Right lung (tissue), 5 donors: Measurements from ENCODE around the gene C5. TPM values are rescaled to one million over a fixed set of nuclear protein-coding genes. Genes with fewer than 3 reads are reported as not detected.
"Not testable (repeated sequence)": the region's sequence is repeated elsewhere in the genome, so short reads cannot be mapped to it uniquely, and the experiment has no call there.

Source experiments
- DNase-seq, 2 donors: peaks; one replicate each; pipeline ENCODE4 v3.0.0-alpha.2; 2013
- polyA plus RNA-seq, 5 donors: library from polyadenylated mRNA; unstranded; fragments of 120-200 nt; gene quantifications; one replicate each; pipeline versions ENCODE4 v1.2.1 to v1.2.3, GENCODE V29; 2013; ENCODE audit warnings: inconsistent platforms in 1 of 5, low replicate concordance in 1 of 5; ENCODE audit not compliant: insufficient read length in 5 of 5, insufficient read depth in 1 of 5

C5 gene
- polyA plus RNA-seq, 5 donors, result 54.6 to 96.0 (median 80.6) TPM

DNA sequence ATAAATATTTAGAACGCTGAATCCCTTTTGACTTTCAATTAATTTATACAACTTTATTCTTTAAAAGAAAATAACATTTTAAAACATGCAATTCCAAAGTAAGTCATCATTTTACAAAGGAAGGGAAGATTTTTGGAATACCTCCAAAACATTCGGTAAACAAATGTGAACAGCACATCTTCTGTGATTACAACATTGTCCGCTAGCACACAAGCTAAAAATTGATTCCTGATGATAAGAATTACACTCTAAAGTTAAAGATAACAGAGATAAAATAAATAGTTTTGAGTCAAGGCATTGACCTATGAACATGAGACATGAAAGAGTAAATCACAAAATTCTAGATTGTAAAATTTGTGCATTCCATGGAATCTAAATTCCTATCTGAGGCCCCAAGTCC is 67.2 kb downstream of the C5 start:
- DNase-seq, result no peak

DNA sequence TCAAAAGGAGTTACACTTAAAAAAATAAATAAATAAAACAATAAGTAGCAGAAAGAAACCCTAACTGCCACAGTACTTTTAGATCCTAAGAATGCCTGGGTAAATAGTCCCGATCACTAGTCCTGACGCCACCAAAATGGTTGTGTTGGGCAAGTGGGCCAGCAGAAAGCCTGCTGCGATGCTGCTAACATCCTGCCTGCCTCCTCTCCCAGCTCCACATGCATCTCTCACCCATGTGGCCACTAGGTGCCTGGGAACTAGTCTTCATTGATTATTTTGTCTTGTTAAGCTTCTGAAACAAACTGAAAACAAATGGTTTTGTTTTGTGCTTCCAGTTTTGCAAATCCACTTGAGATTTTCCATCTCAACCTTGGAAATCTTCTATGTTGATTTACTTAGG is 69.1 kb downstream of the C5 start:
- no peak for DNase-seq

DNA sequence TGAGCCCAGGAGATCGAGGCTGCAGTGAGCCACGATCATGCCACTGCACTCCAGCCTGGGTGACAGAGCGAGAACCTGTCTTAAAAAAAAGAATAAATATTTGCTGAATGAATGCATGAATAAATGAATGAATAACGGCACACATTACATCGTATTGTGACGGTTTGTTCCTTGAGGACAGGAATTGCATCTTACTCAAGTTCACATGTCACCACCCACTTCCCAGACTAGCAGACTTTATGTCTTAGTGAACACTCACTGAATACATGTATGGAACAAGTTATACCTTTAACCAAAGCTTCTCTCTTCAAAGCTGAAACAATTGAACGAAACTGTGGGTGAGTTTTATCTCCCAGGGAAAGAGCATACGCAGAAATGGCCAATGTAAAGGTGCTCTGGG is 70.3 kb downstream of the C5 start:
- no peak for DNase-seq

DNA sequence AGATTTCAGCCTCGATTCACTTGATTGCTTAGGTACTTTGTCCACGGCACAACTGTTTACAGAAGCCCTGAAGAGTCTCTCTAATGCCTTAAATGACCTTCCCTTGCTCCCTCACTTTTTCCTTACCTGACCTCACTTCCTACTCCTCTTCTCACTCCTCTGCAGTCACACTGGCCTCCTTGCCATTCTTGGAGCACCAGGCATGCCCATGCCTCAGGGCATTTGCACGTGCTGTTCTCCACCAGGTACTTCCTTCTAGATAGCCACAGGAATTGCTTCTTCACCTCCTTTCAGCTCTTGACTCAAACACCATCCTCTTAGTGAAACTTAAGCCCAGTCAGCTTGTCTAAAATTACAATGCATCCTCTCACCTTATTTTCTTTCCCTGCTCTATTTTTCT is 71.1 kb downstream of the C5 start:
- no peak for DNase-seq

DNA sequence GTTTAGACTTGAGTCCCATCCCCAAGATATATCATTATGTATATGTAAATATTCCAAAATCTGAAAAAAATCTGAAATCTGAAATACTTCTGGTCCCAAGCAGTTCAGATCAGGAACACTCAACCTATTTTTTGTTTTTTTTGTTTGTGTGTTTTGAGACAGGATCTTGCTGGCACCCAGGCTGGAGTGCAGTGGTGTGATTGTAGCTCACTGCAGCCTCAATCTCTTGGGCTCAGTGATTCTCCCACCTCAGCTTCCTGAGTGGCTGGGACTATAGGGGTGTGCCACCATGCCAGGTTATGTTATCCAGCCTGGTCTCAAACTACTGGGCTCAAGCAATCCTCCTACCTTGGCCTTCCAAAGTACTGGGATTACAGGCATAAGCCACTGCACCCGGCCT is 72.8 kb downstream of the C5 start:
- no peak for DNase-seq

DNA sequence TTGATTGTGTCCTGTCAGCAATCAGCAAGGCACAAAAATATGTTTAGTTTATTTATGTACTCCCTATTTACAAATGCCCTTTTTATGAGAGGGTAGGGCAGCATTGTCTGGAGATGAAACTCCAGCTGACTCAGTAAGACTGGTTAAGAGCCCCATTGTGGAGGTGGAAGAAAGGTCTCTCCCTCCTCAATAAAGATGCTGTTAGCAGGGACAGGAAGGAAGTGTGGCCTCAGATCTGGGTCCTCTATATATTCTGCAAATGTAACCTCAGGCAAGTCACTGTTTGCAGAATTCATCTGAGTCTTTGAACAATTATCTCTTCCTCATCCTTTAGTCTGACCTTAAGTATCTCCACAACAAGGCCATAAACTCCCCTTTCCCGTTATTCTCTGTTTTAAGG is 75.2 kb downstream of the C5 start:
- no peak for DNase-seq

DNA sequence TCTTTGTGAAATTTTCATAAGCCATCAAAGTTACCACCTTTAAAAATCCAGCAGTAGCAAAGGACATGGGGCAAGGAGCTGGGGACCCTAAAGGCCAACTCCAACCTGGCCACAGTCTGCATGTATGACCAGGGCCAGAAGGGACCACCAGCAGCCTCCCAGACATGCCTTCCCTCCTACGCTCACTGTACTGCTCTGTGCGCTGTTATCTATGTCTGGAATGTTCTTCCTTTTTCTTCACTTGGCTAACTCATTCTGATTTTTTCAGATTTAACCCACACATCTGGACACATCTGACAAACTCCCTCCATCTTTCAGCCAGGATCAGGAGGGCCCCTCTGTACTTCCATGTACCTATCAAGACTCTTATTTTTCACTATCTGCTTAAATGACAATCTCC is 75.9 kb downstream of the C5 start:
- DNase-seq, result no peak

DNA sequence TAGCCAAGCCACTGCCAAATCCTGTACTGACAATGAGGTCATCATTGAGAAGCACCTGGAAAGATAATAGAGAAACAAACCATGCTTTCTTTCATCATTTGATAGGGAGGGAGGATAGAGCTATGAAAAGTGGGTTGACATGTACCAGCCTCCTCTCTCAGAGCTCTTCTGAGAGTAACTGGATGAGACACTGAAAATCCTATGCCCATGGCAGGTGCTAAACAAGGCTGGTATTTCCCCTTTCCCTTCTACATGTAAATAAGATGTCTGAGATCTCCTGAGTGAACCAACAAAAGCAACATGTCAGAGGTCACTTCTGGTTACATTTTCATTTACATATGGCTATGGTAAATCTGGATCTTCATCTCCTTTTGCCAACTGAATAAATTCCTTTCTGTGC is 78.1 kb downstream of the C5 start:
- DNase-seq, result no peak

DNA sequence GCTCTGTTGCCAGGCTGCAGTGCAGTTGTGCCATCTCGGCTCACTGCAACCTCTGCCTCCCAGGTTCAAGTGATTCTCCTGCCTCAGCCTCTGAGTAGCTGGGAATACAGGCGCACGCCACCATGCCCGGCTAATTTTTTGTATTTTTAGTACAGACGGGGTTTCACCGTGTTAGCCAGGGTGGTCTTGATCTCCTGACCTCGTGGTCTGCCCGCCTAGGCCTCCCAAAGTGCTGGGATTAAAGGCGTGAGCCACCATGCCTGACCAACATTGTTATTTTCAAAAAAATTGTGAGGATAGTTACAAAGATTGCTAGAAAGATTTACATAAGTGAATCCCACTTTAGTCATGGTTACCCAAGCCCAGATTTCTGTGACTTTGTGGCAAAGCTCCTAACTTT is 78.6 kb downstream of the C5 start:
- not testable (repeated sequence) for DNase-seq

DNA sequence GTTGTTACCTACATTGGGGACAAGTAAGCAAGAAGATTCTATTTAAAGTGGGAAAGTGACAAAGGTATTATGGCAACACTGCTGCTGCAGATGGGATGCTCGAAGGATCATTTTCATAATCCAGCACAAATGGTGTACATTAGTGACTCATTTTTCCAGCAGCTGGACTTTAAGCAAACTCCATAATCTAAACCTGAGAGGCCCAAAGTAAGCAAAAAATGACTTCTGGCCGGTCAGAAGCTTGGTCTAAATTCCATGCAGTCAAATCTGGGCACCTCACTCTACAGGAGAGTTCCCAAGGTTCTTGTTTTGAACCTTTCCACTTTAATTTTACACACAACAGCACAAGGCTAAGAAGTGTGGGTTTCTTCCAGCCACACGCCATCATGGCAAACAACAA is 79.8 kb downstream of the C5 start:
- DNase-seq, result no peak

DNA sequence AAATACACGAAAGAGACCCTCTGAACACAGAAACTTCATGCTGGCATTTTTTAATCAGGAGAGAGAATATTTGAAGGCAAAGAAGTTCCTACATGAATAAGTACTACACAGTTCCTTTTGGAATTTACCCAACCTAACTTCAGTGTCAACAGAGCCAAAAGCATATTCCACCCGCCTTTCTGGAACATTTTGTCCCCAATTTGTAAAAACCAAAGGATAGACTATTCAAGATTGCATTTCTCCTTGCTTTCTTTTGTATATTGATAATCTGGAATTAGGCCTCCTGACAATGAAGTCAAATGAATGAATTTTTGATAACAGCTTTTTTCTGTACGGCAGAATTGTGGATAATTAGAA is 84.1 kb downstream of the C5 start:
- no peak for DNase-seq

DNA sequence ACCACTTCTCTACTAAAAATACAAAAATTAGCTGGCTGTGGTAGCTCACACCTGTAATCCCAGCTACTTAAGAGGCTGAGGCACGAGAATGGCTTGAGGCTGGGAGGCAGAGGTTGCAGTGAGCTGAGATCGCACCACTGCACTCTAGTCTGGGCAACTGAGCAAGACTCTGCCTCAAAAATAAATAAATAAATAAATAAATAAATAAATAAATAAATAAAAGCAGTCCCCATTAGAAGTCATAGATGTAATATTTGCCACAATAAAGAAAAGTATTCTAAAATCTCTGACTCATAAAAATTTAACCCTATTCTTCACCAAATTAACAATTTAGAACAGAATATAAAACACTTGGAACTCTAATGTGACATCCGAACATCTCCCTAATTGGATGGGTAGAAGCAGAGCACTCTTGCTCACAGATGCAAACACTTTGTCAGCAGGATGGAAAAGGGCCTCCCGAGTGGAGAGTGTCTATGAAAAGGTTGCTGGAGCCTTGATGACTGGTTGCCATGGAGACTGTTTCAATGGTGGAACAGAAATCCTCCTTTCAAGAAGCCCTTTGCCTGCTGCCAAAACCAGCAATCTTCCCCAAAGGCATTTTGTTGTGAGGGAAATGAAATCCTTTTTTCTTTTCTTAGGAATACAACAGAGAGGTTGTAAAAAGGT is 84.6 kb downstream of the C5 start:
- DNase-seq, result no peak

DNA sequence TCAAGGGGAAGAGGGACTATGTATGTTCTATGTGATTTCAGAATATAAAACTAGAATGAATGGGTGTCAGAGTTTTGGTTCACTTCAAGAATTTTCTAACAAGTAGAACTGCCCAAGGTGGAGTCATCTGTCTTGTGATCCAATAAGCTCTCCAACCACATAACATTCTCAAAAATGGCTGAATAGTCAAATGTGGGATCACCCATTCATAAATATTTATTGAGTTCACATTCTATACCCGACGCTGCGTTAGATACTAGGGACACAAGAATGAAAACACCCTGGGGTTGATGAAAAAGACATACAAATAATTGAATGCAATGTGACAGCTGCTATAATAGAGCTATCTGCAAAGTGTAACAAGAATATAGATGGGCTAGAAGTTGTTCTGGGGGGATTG is 88.1 kb downstream of the C5 start:
- DNase-seq, result no peak

DNA sequence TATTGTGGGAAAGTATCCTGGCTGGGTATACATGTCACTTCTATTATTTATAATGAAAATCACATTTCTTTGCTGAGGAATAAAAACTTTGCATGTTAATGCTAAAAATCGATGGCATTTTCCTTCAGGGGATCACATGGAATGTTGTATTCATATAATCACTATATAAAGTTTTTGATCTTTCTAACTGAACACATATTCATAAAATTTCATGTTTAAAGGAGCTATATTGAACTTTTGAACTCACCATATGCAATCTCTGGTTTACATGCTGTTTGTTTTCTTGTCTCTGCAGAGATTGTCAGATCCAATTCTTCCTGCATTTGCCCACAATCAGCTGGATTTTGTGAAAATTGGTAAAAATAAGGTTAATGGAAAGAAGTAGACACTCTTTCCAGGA is 90.1 kb downstream of the C5 start:
- no peak for DNase-seq

DNA sequence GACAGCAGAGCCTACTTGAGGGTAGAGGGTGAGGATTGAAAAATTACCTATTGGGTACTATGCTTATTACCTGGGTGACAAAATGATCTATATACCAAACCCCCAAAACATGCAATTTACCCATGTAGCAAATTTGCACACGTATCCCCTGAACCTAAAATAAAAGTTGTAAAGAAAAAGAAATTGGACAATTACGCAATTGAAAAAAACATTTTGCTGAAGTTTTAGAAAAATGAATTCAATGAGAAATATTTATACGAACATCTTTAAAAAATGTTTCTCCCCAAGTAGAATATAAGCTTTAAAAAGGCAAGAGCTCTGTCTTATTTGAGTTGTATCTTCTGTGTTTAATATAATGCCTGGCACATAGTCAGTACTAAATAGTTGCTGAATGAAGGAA is 93.2 kb downstream of the C5 start:
- DNase-seq, result no peak

DNA sequence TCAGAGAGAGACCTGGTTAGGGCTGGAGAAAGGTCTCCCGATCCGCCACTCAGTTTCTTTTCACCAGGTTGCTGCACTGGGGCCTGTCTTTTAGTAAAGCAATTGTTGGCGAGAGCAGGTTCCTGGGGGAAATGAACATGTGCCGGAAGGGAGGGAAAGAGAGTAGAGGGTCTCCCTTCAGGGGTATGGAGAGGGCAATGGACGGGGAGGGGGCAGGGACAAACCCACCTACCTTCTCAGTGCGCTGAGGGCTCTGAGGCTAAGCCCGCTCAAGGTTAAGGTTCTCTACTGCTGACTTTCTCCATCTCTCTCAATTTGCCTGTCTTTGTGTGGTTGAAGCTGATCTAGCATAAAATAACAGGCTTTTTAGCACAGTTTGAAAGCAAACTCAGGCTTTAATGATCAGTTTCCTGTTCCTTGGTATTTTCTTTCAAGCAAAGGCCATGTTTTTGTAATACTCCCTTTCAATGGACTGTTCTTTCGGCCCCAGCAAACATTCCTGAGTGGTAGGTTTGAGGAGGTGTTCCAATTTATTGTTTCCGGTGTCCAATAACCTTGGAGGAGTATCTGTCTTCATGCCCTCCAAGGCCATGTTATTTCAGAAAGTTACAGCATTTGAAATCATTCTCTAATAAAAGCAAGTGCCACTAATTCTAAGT is 98.0 kb downstream of the C5 start:
- DNase-seq, result no peak

DNA sequence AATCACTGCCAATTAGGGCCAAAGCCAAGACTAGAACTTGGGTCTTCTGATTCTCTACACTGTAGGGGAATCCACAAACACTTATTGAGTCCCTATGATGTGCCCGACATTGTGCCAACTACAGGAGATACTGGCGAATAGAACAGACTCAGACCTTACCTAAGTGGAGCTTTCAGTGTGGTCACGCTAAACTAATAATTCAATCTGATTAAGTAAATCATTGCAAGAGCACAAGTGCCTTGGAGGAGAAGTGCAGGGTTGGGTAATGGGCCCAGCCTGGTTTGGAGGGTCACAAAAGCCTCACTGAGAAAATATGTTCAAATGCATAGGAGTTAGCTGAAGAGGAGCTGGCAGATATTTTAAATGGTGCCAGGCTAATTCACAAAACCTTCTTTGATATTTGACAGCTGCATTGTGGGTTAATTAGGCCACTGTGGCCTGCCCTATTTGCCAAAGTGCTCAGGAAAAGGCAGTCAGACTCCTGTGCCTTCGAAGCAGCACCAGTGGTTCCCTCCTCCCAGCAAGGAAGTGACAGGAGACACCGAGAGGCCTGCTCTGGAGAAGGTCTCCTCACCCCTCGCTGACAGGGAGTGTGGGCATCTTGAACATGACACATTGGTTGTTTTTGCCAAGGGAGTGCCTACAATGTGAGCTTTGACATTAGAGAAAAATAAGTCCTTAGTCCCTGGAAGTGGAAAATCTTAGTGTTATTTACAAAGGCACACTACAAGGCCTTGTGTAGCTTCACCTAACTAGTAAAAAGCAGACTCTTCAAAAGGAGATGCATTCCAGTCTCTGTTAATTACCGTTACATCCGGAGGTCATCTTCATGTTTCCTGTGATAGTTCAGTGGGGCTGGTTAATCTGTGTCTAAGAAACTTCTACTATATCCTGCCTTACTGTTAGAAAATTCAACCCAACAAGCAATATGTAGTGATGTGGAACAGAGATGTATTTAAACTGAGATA is 99.4 kb downstream of the C5 start:
- DNase-seq, result no peak

DNA sequence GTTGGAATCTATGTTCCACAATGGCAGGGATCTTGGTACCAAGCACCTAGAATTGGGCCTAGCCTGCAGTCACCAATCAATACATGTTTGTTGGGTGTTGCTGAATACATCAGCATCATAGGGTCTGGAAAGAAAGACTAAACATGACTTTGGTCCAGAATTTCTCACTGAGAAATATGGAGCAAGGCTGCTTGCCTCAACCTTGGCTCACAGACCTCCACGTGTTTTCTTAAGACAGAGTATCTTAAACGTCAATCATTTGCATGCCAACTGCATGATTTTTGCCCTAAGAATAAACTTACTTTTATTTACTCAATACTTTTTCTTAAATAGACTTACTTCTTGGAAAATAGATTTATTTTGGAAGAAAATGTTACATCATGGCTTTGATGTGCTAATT is 100.8 kb downstream of the C5 start:
- DNase-seq, result no peak

DNA sequence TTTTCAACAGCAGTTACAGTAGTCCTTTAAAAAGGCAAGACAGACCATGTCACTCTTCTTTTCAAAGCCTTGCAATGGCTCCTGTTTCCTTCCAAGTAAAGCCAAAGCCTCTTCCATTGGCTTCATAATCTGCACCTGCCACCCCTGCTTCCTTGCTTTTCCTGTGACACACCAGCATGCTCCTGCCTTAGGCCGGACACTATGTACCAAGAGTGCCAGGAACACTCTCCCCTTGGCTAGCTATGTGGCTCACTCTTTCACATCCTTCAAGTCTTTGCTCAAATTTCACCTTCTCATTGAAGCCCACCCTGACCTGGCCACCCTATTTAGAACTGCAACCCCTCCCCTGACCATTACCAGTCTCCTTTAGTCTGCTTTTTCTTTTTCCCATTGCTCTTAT is 101.3 kb downstream of the C5 start:
- no peak for DNase-seq

DNA sequence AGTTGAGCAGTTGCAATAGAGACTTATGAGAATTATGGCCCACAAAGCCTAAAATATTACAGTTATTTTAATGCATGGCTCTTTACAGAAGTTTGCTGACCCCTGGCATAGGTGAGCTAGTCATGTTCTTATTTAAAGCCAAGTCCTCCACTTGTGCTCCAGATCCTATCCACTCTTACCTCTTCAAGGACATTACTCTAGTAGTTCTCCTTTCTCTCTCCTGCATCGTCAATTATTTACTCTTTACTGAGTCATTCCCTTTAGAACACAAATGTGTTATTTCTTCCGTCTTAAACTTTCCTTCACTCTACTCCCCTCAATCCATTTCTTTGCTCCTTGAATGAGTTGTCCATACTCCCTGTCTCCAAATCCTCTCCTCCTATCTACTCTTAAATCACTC is 102.9 kb downstream of the C5 start:
- no peak for DNase-seq

DNA sequence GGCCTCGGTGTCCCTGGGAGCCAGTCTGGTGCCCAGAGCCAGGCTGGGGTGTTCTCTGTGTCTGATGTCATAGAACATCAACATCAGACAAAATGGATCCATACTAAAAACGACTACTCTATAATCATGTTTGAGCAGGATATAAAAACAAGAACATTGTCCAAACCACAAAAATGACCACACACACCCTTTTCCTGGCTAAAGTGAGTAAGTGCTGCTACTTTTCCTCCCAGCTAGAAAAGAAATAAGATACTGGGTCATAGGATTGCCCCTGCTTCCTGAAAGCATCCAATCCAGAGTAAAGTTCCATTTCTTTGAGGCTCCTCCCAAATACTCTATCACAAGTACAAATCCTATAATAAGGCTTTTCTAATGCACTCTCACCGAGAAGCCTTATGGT is 103.8 kb downstream of the C5 start:
- no peak for DNase-seq

DNA sequence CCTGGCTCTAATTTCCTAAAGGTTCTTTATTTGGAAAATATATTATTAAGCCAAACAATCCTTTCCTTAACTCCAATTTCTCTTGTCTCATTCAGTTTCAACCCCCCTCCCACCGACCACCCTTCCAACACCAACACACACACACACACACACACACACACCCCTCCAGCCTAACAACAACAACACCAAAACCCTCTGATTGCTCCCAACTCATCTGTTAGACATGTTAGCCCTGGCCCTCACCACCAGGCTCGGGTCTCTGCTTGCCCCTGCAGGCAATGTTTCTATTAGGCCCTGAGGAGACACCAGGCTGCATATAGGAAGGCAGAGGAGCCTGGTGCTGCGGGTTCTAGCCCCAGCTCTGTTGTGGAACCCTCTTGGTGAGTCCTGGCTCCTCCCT is 105.1 kb downstream of the C5 start:
- DNase-seq, result no peak

DNA sequence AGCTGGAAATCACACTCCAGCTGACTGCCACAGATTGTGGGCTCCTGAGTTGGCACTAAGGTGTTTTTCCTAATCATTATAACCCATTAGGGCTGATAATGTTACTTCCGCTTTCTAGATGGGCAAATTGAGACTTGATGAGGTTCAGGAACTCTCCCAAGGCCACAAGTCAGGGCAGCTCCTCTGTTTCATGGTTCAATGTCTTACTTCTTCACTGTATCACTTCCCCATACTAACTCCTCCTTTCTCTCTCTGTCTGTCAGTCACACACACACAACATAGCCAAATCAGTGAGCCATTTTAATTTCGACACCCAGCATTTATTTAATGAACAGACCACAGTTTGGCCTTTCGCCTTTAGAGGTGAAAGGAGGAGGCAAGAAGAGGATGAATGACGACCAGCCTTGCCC is 105.6 kb downstream of the C5 start:
- DNase-seq, result no peak
